DND-41 (cell line): Measurements from ENCODE around the gene KRTAP1-4.

Experiments used
- ATAC-seq: fragments of 200-7000 bp; cut with Tn5 transposase; 3 replicates; pipeline ENCODE4 v1.9.1; 2021; ENCODE audit warnings: low read depth; ENCODE audit not compliant: insufficient read depth
- DNase-seq: peaks from one replicate; pipeline ENCODE4 v3.0.0-alpha.2; 2020
- H2AFZ ChIP-seq: 2 replicates; pipeline ENCODE4 v1.6.0; 2012; ENCODE audit warnings: low read depth, low read length
- H3K27ac ChIP-seq: 2 replicates; pipeline ENCODE4 v1.5.1; 2012; ENCODE audit warnings: low read length, inconsistent platforms
- H3K27me3 ChIP-seq: fragments of 200-600 bp; sonication (generic); 2 replicates; pipeline ENCODE4 v1.6.0; 2012; ENCODE audit warnings: low read length, mild to moderate bottlenecking, inconsistent platforms; ENCODE audit not compliant: insufficient read depth, poor library complexity
- H3K36me3 ChIP-seq: 2 replicates; pipeline ENCODE4 v1.5.1; 2012; ENCODE audit warnings: low read length, inconsistent platforms; ENCODE audit not compliant: insufficient read depth
- H3K4me1 ChIP-seq: 2 replicates; pipeline ENCODE4 v1.5.1; 2012; ENCODE audit warnings: mild to moderate bottlenecking, low read length; ENCODE audit not compliant: insufficient read depth
- H3K4me2 ChIP-seq: 2 replicates; pipeline ENCODE4 v1.6.0; 2012; ENCODE audit warnings: mild to moderate bottlenecking, moderate library complexity, low read length, inconsistent platforms; ENCODE audit not compliant: insufficient read depth
- H3K4me3 ChIP-seq, 2 experiments: fragments of 200-600 bp in 1 of 2; shearing (Covaris generic) in 1 of 2; 2 replicates each; pipeline ENCODE4 v1.5.1; 2012 to 2016; ENCODE audit warnings: inconsistent platforms in 2 of 2, low read length in 2 of 2, mild to moderate bottlenecking in 2 of 2, low read depth in 1 of 2, moderate library complexity in 1 of 2
- H3K79me2 ChIP-seq: 2 replicates; pipeline ENCODE4 v1.6.0; 2012; ENCODE audit warnings: low read length, inconsistent platforms; ENCODE audit not compliant: insufficient read depth
- H3K9ac ChIP-seq: 2 replicates; pipeline ENCODE4 v1.6.0; 2012; ENCODE audit warnings: low read depth, mild to moderate bottlenecking, inconsistent platforms, low read length, moderate library complexity
- H3K9me3 ChIP-seq: 2 replicates; pipeline ENCODE4 v1.5.1; 2012; ENCODE audit warnings: low read length, moderate library complexity, mild to moderate bottlenecking, inconsistent platforms; ENCODE audit not compliant: insufficient read depth, severe bottlenecking
- H4K20me1 ChIP-seq: 2 replicates; pipeline ENCODE4 v1.6.0; 2012; ENCODE audit warnings: low read length; ENCODE audit not compliant: insufficient read depth
- CTCF ChIP-seq: IDR thresholded peaks from 2 replicates; pipeline ENCODE4 v1.5.1; 2012; ENCODE audit warnings: borderline replicate concordance, low read length, moderate library complexity, mild to moderate bottlenecking; ENCODE audit not compliant: poor library complexity, severe bottlenecking; ENCODE audit errors: extremely low read depth
- EZH2 ChIP-seq: IDR thresholded peaks from 3 replicates; pipeline ENCODE4 v1.6.1; 2012; ENCODE audit warnings: borderline replicate concordance, low read depth, mild to moderate bottlenecking, moderate library complexity, low read length, inconsistent platforms; ENCODE audit not compliant: severe bottlenecking

Gene KRTAP1-4

GRCh38 chr17:40993084-40993483 is 36.9 kb downstream of the KRTAP1-4 start:
- no peak for ATAC-seq
- Histone ChIP-seq H3K27me3 (peaks cover 38% of the 10 kb centered on the region), H3K79me2 (no peaks in the 10 kb centered on the region), H3K36me3 (no peaks in the 10 kb centered on the region), H3K4me1 (no peaks in the 10 kb centered on the region), H2AFZ (no peak overlapping the region), H3K9me3 (no peaks in the 10 kb centered on the region), H3K9ac (no peak overlapping the region), H3K4me2 (no peak overlapping the region), H4K20me1 (no peaks in the 10 kb centered on the region), H3K27ac (no peak overlapping the region), H3K4me3 (no peak overlapping the region)
- no peak for DNase-seq
- TF ChIP-seq EZH2 (no peak), CTCF (no peak)

- no peak for DNase-seq
- Histone ChIP-seq H3K9ac (no peak overlapping the region), H3K27ac (no peak overlapping the region), H3K4me1 (no peaks in the 10 kb centered on the region), H4K20me1 (no peaks in the 10 kb centered on the region), H3K4me2 (no peak overlapping the region), H3K27me3 (peaks cover 38% of the 10 kb centered on the region), H3K79me2 (no peaks in the 10 kb centered on the region), H3K36me3 (no peaks in the 10 kb centered on the region), H3K9me3 (no peaks in the 10 kb centered on the region), H3K4me3 (no peak overlapping the region), H2AFZ (no peak overlapping the region)
- no peak for TF ChIP-seq CTCF
- no peak for TF ChIP-seq EZH2
- no peak for ATAC-seq
These were observed 37.3 kb downstream of the KRTAP1-4 start for GRCh38 chr17:40992666-40993065.

- Histone ChIP-seq H4K20me1 (no peaks in the 10 kb centered on the region), H3K36me3 (no peaks in the 10 kb centered on the region), H3K27me3 (peaks cover 29% of the 10 kb centered on the region), H3K4me2 (no peak overlapping the region), H3K4me3 (no peak overlapping the region), H2AFZ (no peak overlapping the region), H3K27ac (no peak overlapping the region), H3K4me1 (no peaks in the 10 kb centered on the region), H3K9me3 (no peaks in the 10 kb centered on the region), H3K9ac (no peak overlapping the region), H3K79me2 (no peaks in the 10 kb centered on the region)
- ATAC-seq (no peak), DNase-seq (no peak)
- TF ChIP-seq CTCF, result no peak
- TF ChIP-seq EZH2, result no peak
These were observed 43.1 kb downstream of the KRTAP1-4 start for GRCh38 chr17:40986920-40987319.

GRCh38 chr17:40984226-40984625 is 45.8 kb downstream of the KRTAP1-4 start, which contains the start of gene KRT40:
KRT40 (minus strand) TSS chr17:40984326; CDS start chr17:40984273, 53 bp downstream.
- H3K27ac ChIP-seq, result no peak within 1 kb of the TSS
- no peak within 1 kb of the TSS for H2AFZ ChIP-seq
- ATAC-seq (no peak), DNase-seq (no peak)
- TF ChIP-seq CTCF (no peak), EZH2 (no peak)
- H3K79me2 ChIP-seq, result no peaks in the 10 kb centered on the region
- H3K36me3 ChIP-seq, result no peaks in the 10 kb centered on the region
- no peak within 1 kb of the TSS for H3K9ac ChIP-seq
- H3K4me1 ChIP-seq, result no peaks in the 10 kb centered on the region
- H3K9me3 ChIP-seq, result no peaks in the 10 kb centered on the region
- peaks cover 28% of the 10 kb centered on the region for H3K27me3 ChIP-seq
- no peaks in the 10 kb centered on the region for H4K20me1 ChIP-seq
- no peak within 1 kb of the TSS for H3K4me2 ChIP-seq
- no peak within 1 kb of the TSS for H3K4me3 ChIP-seq
